GM21515 (cell line): Measurements from ENCODE around the gene FBXO4.
"Not testable (repeated sequence)": the region's sequence is repeated elsewhere in the genome, so short reads cannot be mapped to it uniquely, and the experiment has no call there.

Experiments used
- ATAC-seq: cut with Tn5 transposase; IDR thresholded peaks from one replicate; pipeline ENCODE4 v1.9.1; 2021; ENCODE audit not compliant: unreplicated experiment

The FBXO4 gene

DNA sequence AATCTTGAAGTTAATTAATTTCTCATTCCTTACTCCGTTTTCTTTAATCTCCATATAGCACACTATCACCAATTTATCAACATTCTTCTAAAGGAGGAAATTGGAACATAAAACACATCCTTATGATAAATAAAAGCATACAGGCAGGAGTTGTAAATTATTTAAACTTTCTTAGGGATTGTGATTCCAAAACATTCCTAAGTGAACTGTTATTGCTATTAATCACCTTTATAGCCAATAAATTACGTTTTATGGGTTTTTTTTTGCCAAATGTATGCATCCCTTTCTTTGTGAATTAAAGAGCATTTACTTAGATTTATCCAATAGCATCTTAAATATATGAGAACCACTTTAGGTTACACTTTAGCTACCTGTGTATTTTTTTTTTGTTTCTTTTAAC, 55.3 kb downstream of the FBXO4 start:
- no peak for ATAC-seq

DNA sequence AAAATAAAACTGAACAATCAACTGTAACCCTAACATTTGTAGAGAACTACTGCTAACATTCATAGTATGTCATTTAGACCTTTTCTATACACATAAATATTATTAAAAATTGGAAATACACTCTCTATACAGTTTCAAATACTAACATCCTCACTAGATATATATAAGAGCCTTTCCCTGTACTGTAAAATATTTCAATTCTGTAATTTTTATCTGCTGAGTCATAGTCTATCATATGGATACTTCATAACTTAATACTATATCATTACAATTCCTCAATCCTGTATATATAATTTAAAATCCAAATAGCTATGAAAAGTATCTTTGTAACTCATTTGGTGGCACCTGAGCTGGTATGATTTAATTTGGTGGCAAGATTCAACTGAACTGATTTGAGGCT, 55.8 kb downstream of the FBXO4 start:
- ATAC-seq = no peak

DNA sequence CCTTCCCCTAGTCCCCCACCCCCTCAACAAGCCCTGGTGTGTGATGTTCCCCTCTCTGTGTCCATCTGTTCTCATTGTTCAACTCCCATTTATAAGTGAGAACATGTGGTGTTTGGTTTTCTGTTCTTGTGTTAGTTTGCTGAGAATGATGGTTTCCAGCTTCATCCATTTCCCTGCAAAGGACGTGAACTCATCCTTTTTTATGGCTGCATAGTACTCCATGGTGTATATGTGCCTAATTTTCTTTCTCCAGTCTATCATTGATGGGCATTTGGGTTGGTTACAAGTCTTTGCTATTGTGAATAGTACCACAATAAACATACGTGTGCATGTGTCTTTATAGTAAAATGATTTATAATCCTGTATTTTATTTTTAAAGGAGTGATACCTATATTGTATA, 57.8 kb downstream of the FBXO4 start:
- ATAC-seq = not testable (repeated sequence)

DNA sequence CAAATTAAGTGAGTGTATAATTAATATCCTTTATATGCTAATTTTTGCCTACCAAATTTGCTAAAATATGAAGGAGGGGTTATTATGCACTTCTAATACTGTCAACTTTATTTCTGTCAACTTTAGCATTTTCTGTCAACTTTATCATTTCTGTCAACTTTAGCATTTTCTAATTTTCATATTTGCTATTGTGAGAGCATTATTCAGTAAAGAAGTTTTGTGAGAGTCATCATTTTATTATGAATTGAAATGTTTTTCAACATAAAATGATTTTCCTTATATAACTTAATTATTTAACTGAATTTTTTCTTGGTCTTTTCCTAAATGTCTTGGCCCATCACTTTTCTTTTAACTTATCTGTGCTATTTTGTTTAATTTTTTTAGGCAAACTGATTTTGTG, 58.2 kb downstream of the FBXO4 start:
- ATAC-seq = no peak

DNA sequence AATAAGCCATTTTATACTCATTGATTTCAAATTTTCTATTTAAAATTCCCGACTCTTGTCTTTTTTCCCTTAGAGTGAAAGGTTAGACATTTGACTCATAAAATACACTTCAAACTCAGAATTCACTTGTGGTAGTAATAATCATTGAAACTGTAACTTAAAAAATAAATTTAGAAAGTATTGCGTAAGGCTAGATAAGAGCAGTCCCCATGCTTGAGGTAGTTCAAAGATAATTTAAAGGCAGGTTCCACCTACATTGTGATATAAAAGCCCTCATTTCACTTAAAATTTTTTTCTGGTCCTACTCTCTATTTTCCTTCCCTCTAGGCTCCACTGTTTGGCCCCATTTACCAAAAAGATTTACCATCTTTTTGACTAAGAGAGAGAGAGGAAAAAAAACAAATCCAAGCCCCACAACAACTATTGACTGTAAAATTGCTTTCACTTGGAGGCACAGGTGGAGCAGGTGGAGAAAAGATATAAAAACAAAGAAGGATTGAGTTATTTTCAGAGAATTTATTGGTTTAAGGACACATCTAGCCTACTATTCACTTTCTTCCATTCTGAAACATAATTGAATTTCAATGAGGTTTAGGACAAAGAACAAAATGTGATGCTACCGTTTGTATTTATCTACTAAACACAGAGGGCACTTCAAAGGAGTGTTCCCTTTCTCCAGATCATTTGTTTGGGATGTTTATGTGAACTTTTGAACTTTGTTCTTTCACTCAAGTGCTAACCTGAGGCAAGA, 61.0 kb downstream of the FBXO4 start:
- ATAC-seq = no peak
